Adrenal gland (tissue), 12 donors: ENCODE data around the gene NXPH3. TPM values are rescaled to one million over a fixed set of nuclear protein-coding genes. Genes with fewer than 3 reads are reported as not detected.
"Not testable (repeated sequence)": the region's sequence is repeated elsewhere in the genome, so short reads cannot be mapped to it uniquely, and the experiment has no call there.

Experiments used
- DNase-seq, 7 donors: peaks; one replicate each; pipeline ENCODE4 v3.0.0-alpha.2; 2019 to 2020
- H3K27ac ChIP-seq, 5 donors: fragments of 200-600 bp; sonication (generic) in 4 of 5; 1 replicate in 3 of 5; 2 replicates in 2 of 5; pipeline versions ENCODE4 v1.5.1 to v1.8.0; 2016 to 2020; ENCODE audit warnings: mild to moderate bottlenecking in 1 of 5
- H3K27me3 ChIP-seq: fragments of 200-600 bp; 2 replicates; pipeline ENCODE4 v1.8.0; 2021
- H3K36me3 ChIP-seq, 2 donors: fragments of 200-600 bp; replicated peaks in 1 of 2; 1 replicate in 1 of 2; 2 replicates in 1 of 2; pipeline versions ENCODE4 v1.5.1 to v1.8.0; 2018 to 2022
- H3K4me1 ChIP-seq, 2 donors: fragments of 200-600 bp; replicated peaks in 1 of 2; 1 replicate in 1 of 2; 2 replicates in 1 of 2; pipeline versions ENCODE4 v1.5.1 to v1.8.0; 2018 to 2021
- H3K4me3 ChIP-seq, 4 donors: fragments of 200-600 bp; sonication (generic) in 3 of 4; one replicate each; pipeline ENCODE4 v1.5.1; 2016 to 2018
- H3K9me3 ChIP-seq, 3 donors: fragments of 200-600 bp; sonication (generic) in 1 of 3; replicated peaks in 1 of 3; 1 replicate in 2 of 3; 2 replicates in 1 of 3; pipeline versions ENCODE4 v1.5.1 to v1.8.0; 2016 to 2021
- POLR2A ChIP-seq, 2 donors: fragments of 450-650 bp; IDR thresholded peaks; one replicate each; pipeline ENCODE4 v1.6.1; 2017; ENCODE audit warnings: antibody characterized with exemption in 2 of 2, mild to moderate bottlenecking in 2 of 2, moderate library complexity in 1 of 2
- WGBS, 4 donors: extraction: QIAGEN DNeasy Blood & Tissue Kit in 2 of 4; methylation state at CpG; one replicate each; pipeline versions ENCODE4 v1.1.5 to v1.1.7; 2013 to 2017; 5-methylcytosine and 5-hydroxymethylcytosine counted together
- intact Hi-C, 2 donors: fragments of 100-400 bp; cut with DNase I; formaldehyde crosslinking; loops; one replicate each; pipeline versions ENCODE4 v1.14.1 to v1.15.0; 2022 to 2023
- polyA plus RNA-seq, 3 donors: library from polyadenylated mRNA; stranded (reverse); fragments of 200-250 nt in 2 of 3; fragments of 350-450 nt in 1 of 3; fragmentation: Illumina TruSeq in 1 of 3; extraction: RNeasy Lipid Tissue Mini Kit (QIAGEN cat#74804) in 1 of 3; gene quantifications; one replicate each; pipeline ENCODE4 v1.2.3, GENCODE V29; 2013 to 2014
- total RNA-seq, 9 donors: library from RNA; depleted of rRNA in 4 of 9; stranded (reverse); fragments of >200 nt in 4 of 9; fragments of 120-200 nt in 1 of 9; fragmentation: NEBNext Ultra II Directional in 1 of 9; extraction: Animal tissue kit (Norgen Biotek cat#: 25700) in 1 of 9; gene quantifications; one replicate each; pipeline versions ENCODE4 v1.1.0 to v1.2.4, GENCODE V29; 2013 to 2023
- TF ChIP-seq, protein P1 (sequence below), 6 experiments: fragments of 450-650 bp in 4 of 6; fragments of 200-600 bp in 2 of 6; sonication (generic) in 1 of 6; IDR thresholded peaks; 1 replicate in 5 of 6; 2 replicates in 1 of 6; pipeline versions ENCODE4 v1.5.1 to v1.8.0; 2016 to 2021; ENCODE audit warnings: antibody characterized with exemption in 6 of 6, mild to moderate bottlenecking in 2 of 6, moderate library complexity in 1 of 6
- donor health status: healthy with polysubstance abuse.
- donor health status: Bipolar disorder and iron deficiency.
- donor health status: DM: yes; HTN: yes; CAD: no.
- donor health status: DM: no; HTN: no; CAD: no.
- donor health status: DM: no; HTN: no; CAD: no.
- donor health status: DM: yes; HTN: yes; CAD: no.

NXPH3 gene
- total and polyA plus RNA-seq, 12 donors = 0.30 to 6.1 (median 1.2) TPM

DNA sequence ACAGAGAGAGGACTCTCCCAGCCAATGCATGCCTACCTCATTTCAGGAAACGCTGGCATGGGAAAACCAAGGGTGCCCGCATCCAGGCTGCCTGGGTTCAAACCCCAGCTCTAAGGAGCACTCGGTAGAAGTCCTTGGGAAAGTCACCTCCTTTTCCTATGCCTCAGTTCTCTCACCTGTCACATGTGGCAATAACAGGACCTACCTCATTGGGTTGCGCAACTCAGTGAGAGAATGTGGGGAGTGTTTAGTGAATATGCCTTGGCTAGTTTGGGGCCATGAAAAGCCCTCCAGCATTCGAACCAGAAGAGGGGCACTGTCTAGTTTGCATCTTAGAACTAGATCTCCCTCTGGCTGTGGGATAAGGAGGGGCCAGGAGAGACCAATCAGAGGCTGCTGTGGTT lies 9.0 kb upstream of the NXPH3 start:
- H3K27me3 ChIP-seq = peaks cover 6% of the 10 kb centered on the region
- H3K4me1 ChIP-seq = peaks cover 4 to 21% of the 10 kb centered on the region in 2 donors
- intact Hi-C loops = loop anchor here (5.0 to 10.0 kb wide), 2 partner anchors 211 to 428 kb away; partner anchors contain the start of gene DLX3 (in 1 of the 2)
- peak overlapping the region in 2 of 5 donors; percentile 71 to 83 for H3K27ac ChIP-seq
- no peaks in the 10 kb centered on the region for H3K9me3 ChIP-seq
- no peaks in the 10 kb centered on the region for H3K36me3 ChIP-seq
- no peak for DNase-seq
- TF ChIP-seq, protein P1, sequence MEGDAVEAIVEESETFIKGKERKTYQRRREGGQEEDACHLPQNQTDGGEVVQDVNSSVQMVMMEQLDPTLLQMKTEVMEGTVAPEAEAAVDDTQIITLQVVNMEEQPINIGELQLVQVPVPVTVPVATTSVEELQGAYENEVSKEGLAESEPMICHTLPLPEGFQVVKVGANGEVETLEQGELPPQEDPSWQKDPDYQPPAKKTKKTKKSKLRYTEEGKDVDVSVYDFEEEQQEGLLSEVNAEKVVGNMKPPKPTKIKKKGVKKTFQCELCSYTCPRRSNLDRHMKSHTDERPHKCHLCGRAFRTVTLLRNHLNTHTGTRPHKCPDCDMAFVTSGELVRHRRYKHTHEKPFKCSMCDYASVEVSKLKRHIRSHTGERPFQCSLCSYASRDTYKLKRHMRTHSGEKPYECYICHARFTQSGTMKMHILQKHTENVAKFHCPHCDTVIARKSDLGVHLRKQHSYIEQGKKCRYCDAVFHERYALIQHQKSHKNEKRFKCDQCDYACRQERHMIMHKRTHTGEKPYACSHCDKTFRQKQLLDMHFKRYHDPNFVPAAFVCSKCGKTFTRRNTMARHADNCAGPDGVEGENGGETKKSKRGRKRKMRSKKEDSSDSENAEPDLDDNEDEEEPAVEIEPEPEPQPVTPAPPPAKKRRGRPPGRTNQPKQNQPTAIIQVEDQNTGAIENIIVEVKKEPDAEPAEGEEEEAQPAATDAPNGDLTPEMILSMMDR (IDR thresholded peaks at IDR 0.05) = no peak
- no peak for TF ChIP-seq POLR2A (IDR thresholded peaks at IDR 0.05)
- 62 to 68% (median 66%) methylated on average over 5 of the region's 5 CpGs for WGBS, 4 donors
- H3K4me3 ChIP-seq = no peak overlapping the region

DNA sequence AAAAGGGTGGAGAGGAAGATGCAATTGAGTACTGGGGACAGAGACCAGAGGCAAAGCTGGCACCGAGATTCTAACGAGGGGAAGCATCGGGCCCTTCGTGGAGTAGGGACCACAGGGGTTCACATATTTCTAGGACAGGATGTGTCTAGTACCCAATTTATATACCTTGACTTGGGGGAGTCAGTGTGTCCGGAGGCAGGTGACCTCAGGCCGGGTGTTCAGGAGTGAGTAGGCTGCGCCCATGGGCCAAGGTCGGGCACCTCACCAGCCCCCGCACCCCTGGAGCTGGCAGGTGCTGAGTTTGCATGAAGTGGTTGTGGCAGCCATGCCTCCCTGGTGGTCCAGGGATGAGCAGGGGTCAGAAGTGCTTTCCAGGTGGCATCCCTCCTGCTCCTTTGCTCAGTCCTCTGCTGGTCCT lies 8.6 kb upstream of the NXPH3 start:
- intact Hi-C loops = loop anchor here (5.0 to 10.0 kb wide), 2 partner anchors 210 to 428 kb away; partner anchors contain the start of gene DLX3 (in 1 of the 2)
- 56 to 85% (median 63%) methylated on average over 5 to 9 of the region's 9 CpGs for WGBS, 4 donors
- TF ChIP-seq, protein P1 (IDR thresholded peaks at IDR 0.05) = no peak
- TF ChIP-seq POLR2A (IDR thresholded peaks at IDR 0.05) = no peak
- peaks cover 6% of the 10 kb centered on the region for H3K27me3 ChIP-seq
- H3K4me1 ChIP-seq = peaks cover 4 to 21% of the 10 kb centered on the region in 2 donors
- no peak for DNase-seq
- H3K36me3 ChIP-seq = no peaks in the 10 kb centered on the region
- no peak overlapping the region for H3K4me3 ChIP-seq
- no peaks in the 10 kb centered on the region for H3K9me3 ChIP-seq
- H3K27ac ChIP-seq = peak overlapping the region in 3 of 5 donors; percentile 0 to 83 (median 71)

DNA sequence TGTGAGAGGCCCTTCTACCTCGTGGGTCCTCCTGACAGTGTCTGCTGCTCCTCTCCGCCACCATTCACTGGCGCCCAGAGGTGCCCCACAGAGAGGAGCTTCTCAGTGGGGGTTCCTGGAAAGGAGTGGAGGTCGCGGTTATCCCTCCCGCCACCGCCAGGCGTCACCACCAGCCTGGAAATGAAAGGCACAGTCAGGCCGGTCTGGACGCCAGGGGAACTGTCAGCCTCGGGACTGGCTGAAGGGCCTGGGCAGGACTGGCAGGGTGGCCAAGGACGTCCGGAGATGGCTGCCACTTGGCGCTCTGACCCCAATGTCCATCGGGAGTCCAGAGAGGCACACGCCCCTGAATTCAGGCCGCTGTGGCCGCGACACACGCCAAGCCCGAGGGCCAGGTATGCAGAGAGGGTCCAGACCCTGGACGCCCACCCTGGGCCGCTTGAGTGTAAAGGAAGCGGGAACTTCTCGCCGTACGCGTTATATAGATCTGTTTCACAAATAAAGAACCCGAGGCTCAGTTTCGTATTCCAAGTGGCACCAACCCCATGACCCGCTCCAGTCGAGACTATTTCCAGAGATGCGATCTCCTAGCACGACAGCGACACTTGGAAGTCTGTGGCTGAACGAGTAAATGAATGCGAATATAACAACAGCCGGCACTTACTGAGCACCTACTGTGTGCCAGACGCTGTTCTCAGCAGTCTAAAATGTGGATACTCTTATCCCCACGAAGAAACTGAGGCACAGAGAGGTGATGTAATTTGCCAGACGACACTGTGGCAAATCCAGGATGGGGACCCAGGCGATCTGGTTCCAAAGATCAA lies 7.6 kb upstream of the NXPH3 start:
- intact Hi-C loops = loop anchor here (2.0 to 10.0 kb wide), 3 partner anchors 209 to 427 kb away; partner anchors contain the start of gene DLX3 (in 1 of the 2)
- Histone ChIP-seq H3K9me3 (no peaks in the 10 kb centered on the region), H3K27me3 (peaks cover 6% of the 10 kb centered on the region), H3K4me1 (peaks cover 4 to 21% of the 10 kb centered on the region in 2 donors), H3K27ac (peak overlapping the region; percentile 38 to 83 (median 63)), H3K36me3 (no peaks in the 10 kb centered on the region), H3K4me3 (peak overlapping the region in 2 of 4 donors; percentile 23 to 46)
- 6 to 14% (median 8%) methylated on average over 17 to 42 of the region's 42 CpGs for WGBS, 4 donors
- TF ChIP-seq POLR2A (IDR thresholded peaks at IDR 0.05) = peak in 1 of 2 donors; percentile 27
- TF ChIP-seq, protein P1 (IDR thresholded peaks at IDR 0.05) = peak; percentile 89 to 100 (median 99)
- DNase-seq = peak; percentile 90 to 97 (median 95)

DNA sequence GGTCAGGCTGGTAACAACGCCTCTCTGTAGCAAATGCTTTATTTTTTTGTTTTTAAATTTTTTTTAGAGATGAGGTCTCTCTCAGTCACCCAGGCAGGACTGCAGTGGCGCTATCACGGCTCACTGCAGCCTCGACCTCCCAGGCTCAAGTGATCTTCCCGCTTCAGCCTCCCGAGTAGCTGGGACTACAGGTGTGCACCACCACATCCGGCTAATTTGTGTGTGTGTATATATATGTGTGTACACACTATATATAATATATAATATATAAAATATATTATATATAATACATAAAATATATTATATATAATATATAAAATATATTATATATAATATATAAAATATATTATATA lies 7.0 kb upstream of the NXPH3 start:
- intact Hi-C loops = loop anchor here (2.0 to 10.0 kb wide), 3 partner anchors 209 to 426 kb away; partner anchors contain the start of gene DLX3 (in 1 of the 2)
- not testable (repeated sequence) for H3K27me3 ChIP-seq, H3K9me3 ChIP-seq, DNase-seq, H3K36me3 ChIP-seq
- Histone ChIP-seq H3K27ac (peak overlapping the region in 3 of 5 donors; percentile 63 to 83 (median 69)), H3K4me3 (peak overlapping the region in 1 of 4 donors; percentile 46), H3K4me1 (peaks cover 4 to 21% of the 10 kb centered on the region in 2 donors)
- 71 to 75% (median 74%) methylated on average over 7 of the region's 7 CpGs for WGBS, 4 donors
